NCI-H2227 treated with DMSO at 0.1 percent for 48 hours (cell line): ENCODE data around the gene AMD1.

Experiments used
- DNase-seq: peaks from one replicate; lab custom pipeline; 2025; lab: John Stamatoyannopoulos, UW

Gene AMD1

GRCh38 chr6:110939429-110940200, 65.0 kb downstream of the AMD1 start:
- DNase-seq, result no peak

DNA sequence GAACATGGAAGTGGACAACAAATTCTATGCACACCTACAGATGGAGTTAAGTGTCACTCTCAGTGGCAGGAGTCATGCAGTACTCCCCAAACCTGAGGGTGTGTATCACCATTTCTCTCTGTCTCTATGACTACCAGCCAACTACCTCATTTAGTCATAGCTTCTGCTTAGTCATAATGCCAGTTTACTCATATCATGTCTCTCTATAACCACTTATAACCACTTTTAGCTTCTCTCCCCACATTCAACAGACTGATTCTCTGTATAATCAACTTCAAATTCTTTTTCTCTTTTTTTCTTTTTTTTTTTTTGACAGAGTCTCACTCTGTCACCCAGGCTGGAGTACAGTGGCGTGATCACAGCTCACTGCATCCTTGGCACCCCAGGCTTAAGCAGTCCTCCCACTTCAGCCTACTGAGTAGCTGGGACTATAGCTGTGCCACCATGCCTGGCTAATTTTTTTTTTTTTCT, 70.1 kb downstream of the AMD1 start:
- DNase-seq, result no peak
